SK-N-MC (cell line): Measurements from ENCODE around the gene PDE4B.

Experiments
- DNase-seq: peaks from one replicate; pipeline ENCODE4 v3.0.0-alpha.2; 2011; ENCODE audit warnings: low read depth, low spot score
- H3K27ac ChIP-seq: fragments of 200-600 bp; sonication (generic); 2 replicates; pipeline ENCODE4 v1.5.1; 2016; ENCODE audit warnings: mixed run types
- H3K36me3 ChIP-seq: fragments of 200-600 bp; sonication (generic); 2 replicates; pipeline ENCODE4 v1.6.1; 2017; ENCODE audit warnings: antibody characterized with exemption, low read length, mixed read lengths; ENCODE audit not compliant: insufficient read depth
- H3K4me3 ChIP-seq: fragments of 200-600 bp; sonication (generic); 2 replicates; pipeline ENCODE4 v1.5.1; 2016
- H3K9ac ChIP-seq: fragments of 200-600 bp; sonication (generic); 2 replicates; pipeline ENCODE4 v1.8.0; 2017; ENCODE audit warnings: mixed run types, mixed read lengths; ENCODE audit not compliant: insufficient read length
- H3K9me3 ChIP-seq: fragments of 200-600 bp; sonication (generic); 2 replicates; pipeline ENCODE4 v1.6.1; 2017; ENCODE audit warnings: low read depth, mild to moderate bottlenecking, antibody characterized with exemption, low read length, moderate library complexity, mixed read lengths
- EZH2 ChIP-seq: fragments of 200-600 bp; sonication (generic); IDR thresholded peaks from one replicate; pipeline ENCODE4 v1.6.1; 2017; ENCODE audit warnings: antibody characterized with exemption
- FOXP2 ChIP-seq: optimal IDR thresholded peaks from 2 replicates; pipeline ENCODE3; 2011; ENCODE audit warnings: mild to moderate bottlenecking, moderate library complexity; ENCODE audit not compliant: insufficient read depth; ENCODE audit errors: extremely low read length, control extremely low read depth
- POLR2AphosphoS5 ChIP-seq: IDR thresholded peaks from 2 replicates; pipeline ENCODE4 v1.6.1; 2012; ENCODE audit warnings: mild to moderate bottlenecking, low read depth, low read length, borderline replicate concordance

PDE4B gene

DNA sequence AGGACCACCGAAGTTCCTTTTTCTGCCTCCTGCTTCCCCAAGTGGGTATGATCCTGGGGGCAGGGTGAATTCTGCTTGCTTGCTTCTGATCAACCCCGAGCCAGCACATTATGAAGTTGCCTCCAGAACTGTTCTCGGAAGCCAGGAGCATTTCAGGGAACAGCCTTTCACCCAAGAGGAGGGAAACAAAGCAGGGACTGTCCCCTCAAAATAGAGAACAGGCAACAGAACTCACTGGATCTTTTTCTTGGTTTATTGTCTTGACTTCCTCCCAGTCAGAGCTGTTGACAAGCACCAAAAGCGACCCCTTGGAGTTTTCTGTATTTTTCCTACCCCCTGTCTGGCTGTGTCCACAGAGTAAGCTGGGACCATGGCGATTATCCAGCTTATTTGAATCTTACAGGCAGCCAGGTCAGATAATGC is 482.9 kb downstream of the PDE4B start:
- H3K4me3 ChIP-seq: no peak overlapping the region
- DNase-seq: no peak
- H3K27ac ChIP-seq: no peak overlapping the region

DNA sequence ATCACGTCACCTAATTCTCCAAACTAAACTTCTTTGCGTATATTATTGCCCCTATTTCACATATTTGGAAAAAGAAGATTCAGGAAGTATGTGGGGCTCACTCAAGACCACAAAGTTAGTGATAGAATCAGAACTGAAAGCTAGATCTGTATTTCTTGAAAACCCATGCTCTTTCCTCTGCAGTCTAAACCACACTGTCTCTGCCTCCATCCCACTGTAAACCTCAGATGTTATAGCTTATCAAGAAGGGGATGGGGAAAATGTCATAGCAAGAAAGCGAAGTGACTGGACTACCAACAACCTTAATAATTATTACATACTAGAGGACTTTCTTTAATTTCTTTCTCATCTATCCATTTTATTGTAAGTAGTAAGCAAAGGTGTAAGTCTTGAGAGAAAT is 483.5 kb downstream of the PDE4B start:
- no peak for DNase-seq
- H3K9ac ChIP-seq: no peak overlapping the region
- no peak overlapping the region for H3K27ac ChIP-seq
- no peak overlapping the region for H3K4me3 ChIP-seq
- H3K9me3 ChIP-seq: no peaks in the 10 kb centered on the region
- no peaks in the 10 kb centered on the region for H3K36me3 ChIP-seq
- TF ChIP-seq POLR2AphosphoS5: no peak
- TF ChIP-seq FOXP2: no peak
- no peak for TF ChIP-seq EZH2

More for the DNA sequence above, 482.9 kb downstream of the PDE4B start:
- Histone ChIP-seq H3K36me3 (no peaks in the 10 kb centered on the region), H3K9me3 (no peaks in the 10 kb centered on the region), H3K9ac (no peak overlapping the region)
- TF ChIP-seq FOXP2 (no peak), EZH2 (no peak), POLR2AphosphoS5 (no peak)

GRCh38 chr1:66278260-66279021 is 485.7 kb downstream of the PDE4B start:
- Histone ChIP-seq H3K4me3 (no peak overlapping the region), H3K27ac (no peak overlapping the region), H3K36me3 (no peaks in the 10 kb centered on the region), H3K9ac (no peak overlapping the region), H3K9me3 (no peaks in the 10 kb centered on the region)
- TF ChIP-seq EZH2 (no peak), POLR2AphosphoS5 (no peak), FOXP2 (no peak)
- no peak for DNase-seq

GRCh38 chr1:66281808-66282207 is 489.1 kb downstream of the PDE4B start:
- Histone ChIP-seq H3K9me3 (no peaks in the 10 kb centered on the region), H3K4me3 (no peak overlapping the region), H3K9ac (no peak overlapping the region), H3K27ac (no peak overlapping the region), H3K36me3 (no peaks in the 10 kb centered on the region)
- DNase-seq: no peak
- TF ChIP-seq FOXP2 (no peak), POLR2AphosphoS5 (no peak), EZH2 (no peak)

DNA sequence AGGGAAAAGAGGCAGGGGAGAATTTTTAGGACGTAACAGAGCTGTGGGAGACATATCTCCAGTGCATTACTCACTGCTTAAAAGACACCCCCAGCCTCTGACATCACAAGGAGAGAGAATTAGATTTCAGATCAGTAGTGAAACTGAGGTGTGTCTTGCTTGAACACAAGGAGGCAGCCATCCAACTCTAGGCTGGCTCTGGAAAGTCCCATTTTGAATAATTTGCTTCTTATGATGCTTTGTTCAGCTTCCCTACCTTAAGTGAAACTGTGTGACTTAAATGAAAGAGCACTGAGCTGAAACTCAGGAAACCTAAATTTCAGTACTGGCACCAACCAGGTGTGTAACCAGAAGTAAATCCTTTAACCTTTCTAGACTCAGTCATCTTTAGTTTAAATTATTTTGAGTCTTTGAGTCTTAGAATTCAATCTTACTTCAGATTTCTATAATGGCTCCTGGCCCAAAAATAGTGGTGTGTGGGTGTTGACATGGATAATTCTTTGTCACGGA is 489.7 kb downstream of the PDE4B start:
- Histone ChIP-seq H3K9me3 (no peaks in the 10 kb centered on the region), H3K9ac (no peak overlapping the region), H3K36me3 (no peaks in the 10 kb centered on the region), H3K4me3 (no peak overlapping the region), H3K27ac (no peak overlapping the region)
- no peak for DNase-seq
- TF ChIP-seq FOXP2 (no peak), EZH2 (no peak)

- H3K9ac ChIP-seq: no peak overlapping the region
- no peak overlapping the region for H3K4me3 ChIP-seq
- no peak for DNase-seq
- no peaks in the 10 kb centered on the region for H3K36me3 ChIP-seq
- no peak overlapping the region for H3K27ac ChIP-seq
- TF ChIP-seq EZH2 (no peak), POLR2AphosphoS5 (no peak), FOXP2 (no peak)
- no peaks in the 10 kb centered on the region for H3K9me3 ChIP-seq
These were observed 490.4 kb downstream of the PDE4B start for GRCh38 chr1:66282891-66283621.

GRCh38 chr1:66283622-66284041 is 490.9 kb downstream of the PDE4B start:
- no peaks in the 10 kb centered on the region for H3K9me3 ChIP-seq
- H3K9ac ChIP-seq: no peak overlapping the region
- TF ChIP-seq EZH2: no peak
- TF ChIP-seq FOXP2: no peak
- TF ChIP-seq POLR2AphosphoS5: no peak
- DNase-seq: no peak
- H3K36me3 ChIP-seq: no peaks in the 10 kb centered on the region
- no peak overlapping the region for H3K4me3 ChIP-seq
- H3K27ac ChIP-seq: no peak overlapping the region

DNA sequence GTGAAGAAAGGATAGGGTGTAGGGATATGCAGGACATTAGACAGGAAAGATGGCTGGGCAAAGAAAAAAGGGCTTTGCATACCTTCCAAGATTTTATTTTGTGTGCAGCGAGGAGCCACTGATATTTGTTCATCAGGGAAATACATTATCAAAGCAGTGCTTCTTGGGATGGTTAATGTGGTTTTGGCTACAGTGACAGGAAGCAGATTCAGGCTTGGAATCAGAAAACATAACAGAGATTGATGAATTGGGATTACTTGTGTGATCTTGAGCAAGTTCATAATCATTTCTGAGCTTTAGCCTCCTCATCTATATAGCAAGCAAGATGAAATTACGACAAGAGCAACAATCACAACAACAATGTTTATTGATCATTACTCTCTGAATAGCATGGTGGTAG is 492.1 kb downstream of the PDE4B start:
- H3K4me3 ChIP-seq: no peak overlapping the region
- no peak for TF ChIP-seq EZH2
- TF ChIP-seq POLR2AphosphoS5: no peak
- TF ChIP-seq FOXP2: no peak
- H3K9ac ChIP-seq: no peak overlapping the region
- H3K27ac ChIP-seq: no peak overlapping the region
- no peaks in the 10 kb centered on the region for H3K36me3 ChIP-seq
- no peak for DNase-seq
- no peaks in the 10 kb centered on the region for H3K9me3 ChIP-seq
